OCI-LY7 (cell line): ENCODE data around the gene TMEM63A. TPM values are rescaled to one million over a fixed set of nuclear protein-coding genes. Genes with fewer than 3 reads are reported as not detected.
A peak's percentile ranks its signal among the peaks of the same experiment; 100 is the strongest.

Experiments
- BruUV-seq: library from RNA; stranded (reverse); fragments of 400-500 nt; replicated peaks from 2 replicates; lab custom pipeline; 2021; lab: Mats Ljungman, UMichigan
- CTCF ChIA-PET: fragments of 300-600 bp; sonication (Branson Sonifier 250); formaldehyde crosslinking; loops from one replicate; lab custom pipeline; 2022; ENCODE audit warnings: antibody characterized with exemption; ENCODE audit not compliant: unreplicated experiment; lab: Charles Lee
- POLR2A ChIA-PET: fragments of 300-600 bp; sonication (Branson Sonifier 250); formaldehyde crosslinking; loops from one replicate; lab custom pipeline; 2022; ENCODE audit warnings: antibody characterized with exemption; lab: Charles Lee
- DNase-seq: peaks from one replicate; pipeline ENCODE4 v3.0.0-alpha.2; 2015; ENCODE audit warnings: low spot score
- H2AFZ ChIP-seq: fragments of 200-600 bp; sonication (generic), shearing (Covaris generic); 2 replicates; pipeline ENCODE4 v1.6.1; 2014; ENCODE audit warnings: mild to moderate bottlenecking, antibody characterized with exemption, low read length, moderate library complexity
- H3K27ac ChIP-seq: fragments of 200-600 bp; sonication (generic); 2 replicates; pipeline ENCODE4 v1.5.1; 2014; ENCODE audit warnings: mixed run types, low read depth, mild to moderate bottlenecking, moderate library complexity, low read length, inconsistent platforms; ENCODE audit not compliant: poor library complexity, severe bottlenecking
- H3K36me3 ChIP-seq: fragments of 200-600 bp; sonication (generic); 2 replicates; pipeline ENCODE4 v1.6.1; 2014; ENCODE audit warnings: mild to moderate bottlenecking, antibody characterized with exemption, low read length, moderate library complexity, mixed read lengths; ENCODE audit not compliant: insufficient read depth
- H3K4me1 ChIP-seq: fragments of 200-600 bp; sonication (generic); 2 replicates; pipeline ENCODE4 v1.5.1; 2014; ENCODE audit warnings: mild to moderate bottlenecking, low read length; ENCODE audit not compliant: insufficient read depth, poor library complexity, severe bottlenecking
- H3K4me2 ChIP-seq: fragments of 200-600 bp; sonication (generic); 2 replicates; pipeline ENCODE4 v1.6.1; 2014; ENCODE audit warnings: mild to moderate bottlenecking, low read length
- H3K4me3 ChIP-seq: fragments of 200-600 bp; sonication (generic); 2 replicates; pipeline ENCODE4 v1.5.1; 2014; ENCODE audit warnings: mild to moderate bottlenecking, low read depth, low read length; ENCODE audit not compliant: poor library complexity, severe bottlenecking
- H3K79me2 ChIP-seq: fragments of 200-600 bp; sonication (generic); 2 replicates; pipeline ENCODE4 v1.6.1; 2016; ENCODE audit warnings: low read depth, mild to moderate bottlenecking, low read length, moderate library complexity, mixed read lengths; ENCODE audit not compliant: insufficient read depth
- H3K9me2 ChIP-seq: fragments of 200-600 bp; sonication (generic); 2 replicates; pipeline ENCODE4 v1.6.1; 2016; ENCODE audit warnings: mild to moderate bottlenecking, low read length, mixed read lengths; ENCODE audit not compliant: insufficient read depth
- H3K9me3 ChIP-seq: fragments of 200-600 bp; sonication (generic); 2 replicates; pipeline ENCODE4 v1.6.1; 2014; ENCODE audit warnings: mild to moderate bottlenecking, mixed run types, low read length, mixed read lengths
- H4K20me1 ChIP-seq: fragments of 200-600 bp; sonication (generic); 2 replicates; pipeline ENCODE4 v1.6.1; 2014; ENCODE audit warnings: mild to moderate bottlenecking, antibody characterized with exemption, low read length, moderate library complexity, mixed read lengths; ENCODE audit not compliant: insufficient read depth
- CTCF ChIP-seq: fragments of 200-600 bp; sonication (generic); conservative IDR thresholded peaks from 2 replicates; pipeline ENCODE4 v1.5.1; 2014; ENCODE audit warnings: mild to moderate bottlenecking, antibody characterized with exemption, low read length, moderate library complexity, mixed read lengths
- EZH2phosphoT487 ChIP-seq: fragments of 200-600 bp; sonication (generic); IDR thresholded peaks from 2 replicates; pipeline ENCODE4 v1.6.1; 2018; ENCODE audit warnings: low read depth, borderline replicate concordance, mild to moderate bottlenecking, mixed run types, antibody characterized with exemption, low read length, moderate library complexity, mixed read lengths
- intact Hi-C: fragments of 100-400 bp; cut with micrococcal nuclease; formaldehyde crosslinking; loops from one replicate; pipeline ENCODE4 v1.10.0; 2022; ENCODE audit not compliant: unreplicated experiment
- total RNA-seq, 2 experiments: library from RNA; depleted of rRNA in 1 of 2; stranded (reverse); fragments of >200 nt in 1 of 2; shearing (Covaris generic) in 1 of 2; gene quantifications; 2 replicates each; pipeline ENCODE4 v1.2.3, GENCODE V29; 2014 to 2022

Gene TMEM63A
- total RNA-seq, 2 experiments from 2014 or later: 21.0 to 46.5 TPM

GRCh38 chr1:225914391-225914790 is 32.2 kb upstream of the TMEM63A start:
- Histone ChIP-seq H2AFZ (no peak overlapping the region), H4K20me1 (no peaks in the 10 kb centered on the region), H3K36me3 (peaks cover 28% of the 10 kb centered on the region), H3K9me3 (no peaks in the 10 kb centered on the region), H3K9me2 (no peaks in the 10 kb centered on the region), H3K4me3 (no peak overlapping the region), H3K4me2 (no peak overlapping the region), H3K4me1 (peaks cover 14% of the 10 kb centered on the region), H3K79me2 (no peaks in the 10 kb centered on the region), H3K27ac (no peak overlapping the region)
- POLR2A ChIA-PET: interaction anchor here (1.1 kb wide), 1 partner anchor 9 kb away, joined by 5 read pairs; the partner anchor contains the start of gene PYCR2
- TF ChIP-seq CTCF: no peak
- TF ChIP-seq EZH2phosphoT487: no peak
- CTCF ChIA-PET: no interaction called here
- intact Hi-C loops: no loop called here
- no TSS peak for BruUV-seq
- DNase-seq: no peak

GRCh38 chr1:225911191-225912130 is 29.3 kb upstream of the TMEM63A start:
- no peak overlapping the region for H3K4me3 ChIP-seq
- CTCF ChIA-PET: interaction anchor here (0.8 kb wide), 1 partner anchor 134 kb away, joined by 3 read pairs; the partner anchor contains the start of gene SRP9
- POLR2A ChIA-PET: no interaction called here
- H3K79me2 ChIP-seq: no peaks in the 10 kb centered on the region
- H3K9me2 ChIP-seq: no peaks in the 10 kb centered on the region
- DNase-seq: no peak
- H3K36me3 ChIP-seq: peaks cover under 1% of the 10 kb centered on the region; the same call in 1 of the 2 replicates
- H3K27ac ChIP-seq: no peak overlapping the region
- no peaks in the 10 kb centered on the region for H4K20me1 ChIP-seq
- H2AFZ ChIP-seq: no peak overlapping the region
- intact Hi-C loops: loop anchor here (2.0 kb wide), 2 partner anchors 63 to 135 kb away; partner anchors contain the start of gene SRP9
- H3K4me2 ChIP-seq: no peak overlapping the region; the same call in 1 of the 2 replicates
- TF ChIP-seq EZH2phosphoT487: no peak
- peak; percentile 32; the same call in 1 of the 2 replicates for TF ChIP-seq CTCF
- BruUV-seq: no TSS peak
- peaks cover 25% of the 10 kb centered on the region for H3K4me1 ChIP-seq
- H3K9me3 ChIP-seq: no peaks in the 10 kb centered on the region
